Smooth muscle cell of the umbilical artery (primary cell): Measurements from ENCODE around the gene S100A9. TPM values are rescaled to one million over a fixed set of nuclear protein-coding genes. Genes with fewer than 3 reads are reported as not detected.

Source experiments
- total RNA-seq: library from RNA; depleted of rRNA; stranded (reverse); fragments of >200 nt; gene quantifications from 2 replicates; pipeline ENCODE4 v1.2.3, GENCODE V29; 2014

The S100A9 gene
- not detected in 2 replicates for total RNA-seq

DNA sequence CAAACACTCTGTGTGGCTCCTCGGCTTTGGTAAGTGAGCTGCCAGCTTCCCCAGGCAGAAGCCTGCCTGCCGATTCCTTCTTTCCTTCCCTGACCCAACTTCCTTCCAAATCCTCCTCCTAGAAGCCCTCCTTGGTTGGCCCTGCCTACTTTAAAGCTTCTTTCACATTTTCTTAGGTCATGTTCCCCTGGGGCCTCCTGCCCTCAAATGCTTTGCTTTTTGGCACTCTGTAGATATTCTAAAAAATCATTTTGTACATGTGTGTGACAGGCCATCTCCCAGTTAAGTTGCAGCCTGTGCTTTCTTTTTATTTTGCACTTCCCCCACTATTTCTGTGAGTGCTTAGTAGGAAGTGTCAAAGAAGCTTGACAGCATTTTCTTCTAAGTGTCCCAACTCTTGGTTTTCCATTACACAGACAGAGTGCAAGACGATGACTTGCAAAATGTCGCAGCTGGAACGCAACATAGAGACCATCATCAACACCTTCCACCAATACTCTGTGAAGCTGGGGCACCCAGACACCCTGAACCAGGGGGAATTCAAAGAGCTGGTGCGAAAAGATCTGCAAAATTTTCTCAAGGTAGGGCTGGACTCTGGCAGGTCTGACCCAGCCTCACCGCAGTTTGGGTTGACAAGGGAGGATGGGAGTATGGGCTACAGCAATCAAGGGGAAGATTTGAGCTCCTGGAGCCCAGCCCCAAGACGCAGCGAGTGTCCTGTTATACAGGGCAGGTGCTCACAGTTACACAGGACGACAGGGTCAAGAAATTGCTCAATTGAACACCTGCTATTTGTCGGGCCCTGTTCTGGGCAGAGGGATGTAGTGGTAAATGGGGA is at the start of gene S100A9:
TSS of gene S100A9 (plus strand) at position 2 of the 838 bp plus-strand sequence. CDS start at position 432, 430 bp downstream.

DNA sequence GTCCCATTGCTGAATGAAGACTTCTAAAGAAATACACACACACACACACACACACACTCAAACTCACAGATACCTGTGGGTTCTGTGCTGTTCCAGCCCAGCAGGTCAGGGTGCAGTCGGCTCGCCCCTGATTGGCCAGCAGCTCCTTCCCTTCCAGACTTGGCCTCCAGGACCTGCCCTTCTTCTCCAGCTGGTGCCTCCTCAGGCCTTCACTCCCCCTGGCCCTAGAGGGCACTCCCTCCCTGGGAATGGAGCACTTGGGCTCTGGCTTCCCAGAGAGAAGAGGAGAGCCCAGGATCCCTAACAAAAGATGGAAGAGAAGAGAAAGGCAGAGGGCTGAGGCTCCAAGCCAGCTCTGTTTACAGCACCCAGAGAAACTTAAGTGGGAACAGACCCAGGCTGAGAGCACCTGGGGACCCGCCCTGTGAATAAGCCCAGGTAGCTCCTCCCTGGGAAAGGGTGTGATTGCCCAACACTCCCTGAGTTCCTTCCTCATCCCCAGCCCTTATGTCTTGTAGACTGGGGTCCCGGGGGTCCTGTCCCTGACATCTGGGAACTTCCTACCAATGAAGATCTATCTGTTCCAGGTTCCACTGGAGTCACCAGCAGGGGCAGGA is 45.0 kb upstream of the S100A9 start, which contains the start of gene PGLYRP3:
TSS of gene PGLYRP3 (minus strand) at position 383 of the 617 bp plus-strand sequence. CDS start 2,287 bp downstream, outside the sequence.

DNA sequence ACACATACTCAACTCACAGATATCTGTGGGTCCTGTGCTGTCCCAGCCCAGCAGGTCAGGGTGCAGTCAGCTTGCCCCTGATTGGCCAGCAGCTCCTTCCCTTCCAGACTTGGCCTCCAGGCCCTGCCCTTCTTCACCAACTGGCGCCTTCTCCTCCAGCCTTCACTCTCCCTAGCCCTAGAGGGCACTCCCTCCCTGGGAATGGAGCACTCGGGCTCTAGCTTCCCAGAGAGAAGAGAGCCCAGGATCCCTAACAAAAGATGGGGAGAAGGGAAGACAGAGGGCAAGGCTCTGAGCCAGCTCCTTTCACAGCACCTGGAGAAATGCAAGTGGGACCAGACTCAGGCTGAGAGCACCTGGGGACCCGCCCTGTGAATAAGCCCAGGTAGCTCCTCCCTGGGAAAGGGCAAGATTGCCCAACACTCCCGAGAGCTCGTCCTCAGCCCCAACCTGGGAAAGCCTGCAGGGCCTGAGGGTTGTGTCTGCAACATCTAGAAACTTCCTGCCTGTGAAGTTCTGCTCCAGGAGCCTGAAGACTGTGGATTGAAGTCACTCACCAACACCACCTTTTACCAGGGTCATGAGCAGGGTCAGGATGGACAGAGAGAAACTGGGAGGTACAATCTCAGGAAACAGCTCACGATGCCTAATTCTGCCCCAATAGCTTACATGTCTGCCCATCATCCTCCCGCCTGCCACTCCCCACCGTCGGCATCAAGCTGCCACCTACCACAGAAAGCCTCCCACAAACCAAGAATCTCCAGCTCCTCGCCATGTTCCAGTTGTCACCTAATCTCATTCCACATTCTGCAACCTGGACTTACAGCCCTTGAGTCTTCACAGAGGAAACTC is 8.9 kb upstream of the S100A9 start, which contains the start of gene PGLYRP4:
TSS of gene PGLYRP4 (minus strand) at position 331 of the 852 bp plus-strand sequence. CDS start 909 bp downstream, outside the sequence.

DNA sequence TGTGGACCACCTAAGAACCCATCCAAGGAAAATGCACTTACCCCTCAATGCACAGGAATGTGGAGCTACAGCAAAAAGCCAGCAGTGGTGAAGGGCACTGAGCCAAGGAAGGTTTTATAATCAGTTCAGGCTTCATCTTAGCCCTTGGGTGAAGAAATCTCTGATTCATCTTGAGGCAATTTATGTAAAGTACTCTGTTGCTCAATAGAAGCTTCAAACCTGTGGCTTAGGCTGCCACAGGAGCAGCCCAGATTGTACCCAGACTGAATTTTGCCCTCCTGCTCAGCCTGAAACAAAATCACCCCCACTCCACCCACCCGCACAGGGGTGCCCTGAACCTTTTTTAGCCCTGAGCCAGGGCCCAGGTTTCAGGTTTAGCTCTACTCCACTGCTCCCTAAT is 17.9 kb downstream of the S100A9 start, which contains the start of gene S100A12:
TSS of gene S100A12 (minus strand) at position 111 of the 400 bp plus-strand sequence. CDS start 1,029 bp downstream, outside the sequence.

DNA sequence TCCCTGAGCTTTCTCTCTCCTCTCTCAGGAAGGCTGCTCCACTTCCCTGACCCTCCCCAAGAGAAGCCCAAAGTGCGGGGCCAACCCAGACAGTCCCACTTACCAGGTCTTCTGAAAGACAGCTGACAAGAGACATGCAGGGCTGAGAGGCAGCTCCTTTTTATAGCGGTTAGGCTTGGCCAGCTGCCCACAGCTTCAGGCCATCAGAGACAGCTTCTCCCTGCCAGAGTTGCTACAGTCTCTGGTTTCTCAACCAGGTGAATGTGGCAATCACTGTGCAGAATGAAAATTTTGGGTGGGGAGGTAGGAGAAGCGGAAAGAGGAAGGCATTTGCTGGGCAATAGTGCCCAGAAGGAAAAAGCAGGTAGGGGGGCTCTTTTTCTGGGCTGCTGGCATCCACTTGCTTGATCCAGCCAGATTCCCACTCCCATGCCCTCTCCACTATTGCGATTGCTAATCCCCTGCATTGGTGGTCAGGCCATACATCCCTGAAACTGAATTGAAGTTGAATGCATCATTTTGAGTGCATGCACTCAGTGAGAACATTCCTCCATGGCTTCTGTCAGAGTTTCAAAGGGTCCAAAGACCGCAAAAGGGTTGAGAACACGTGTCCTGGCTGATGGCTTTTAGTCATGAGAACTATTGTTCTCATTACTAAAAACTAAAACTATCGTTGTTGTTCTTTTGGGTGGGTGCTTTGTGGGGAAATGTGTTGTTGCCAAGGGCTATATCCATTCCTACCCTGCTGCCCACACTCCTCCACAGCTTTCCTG is 33.5 kb downstream of the S100A9 start, which contains the start of gene S100A8:
TSS of gene S100A8 (minus strand) at position 136 of the 773 bp plus-strand sequence. CDS start 538 bp downstream, outside the sequence.

Other genes starting within 250 kb of the S100A9 start
- not detected in 2 replicates for gene SPRR2F, start 244.3 kb upstream of the S100A9 start, total RNA-seq
- gene SPRR2G, start 207.0 kb upstream of the S100A9 start, total RNA-seq = not detected in 2 replicates
- gene LELP1, start 154.4 kb upstream of the S100A9 start, total RNA-seq = not detected in 2 replicates
- gene PRR9, start 140.3 kb upstream of the S100A9 start, total RNA-seq = 0.51 TPM in 1 of 2 replicates, not detected in the other
- gene LORICRIN, start 98.2 kb upstream of the S100A9 start, total RNA-seq = not detected in 2 replicates
- not detected in 2 replicates for gene PGLYRP3, start 44.9 kb upstream of the S100A9 start, total RNA-seq
- not detected in 2 replicates for gene PGLYRP4, start 9.0 kb upstream of the S100A9 start, total RNA-seq
- gene S100A12, start 17.8 kb downstream of the S100A9 start, total RNA-seq = not detected in 2 replicates
- gene S100A8, start 33.2 kb downstream of the S100A9 start, total RNA-seq = not detected in 2 replicates
- not detected in 2 replicates for gene S100A7A, start 58.7 kb downstream of the S100A9 start, total RNA-seq
- gene S100A7, start 102.8 kb downstream of the S100A9 start, total RNA-seq = not detected in 2 replicates
- 237 and 536 TPM in 2 replicates for gene S100A6, start 178.1 kb downstream of the S100A9 start, total RNA-seq
- not detected in 2 replicates for gene S100A5, start 183.1 kb downstream of the S100A9 start, total RNA-seq
- gene S100A4, start 188.0 kb downstream of the S100A9 start, total RNA-seq = 6.1 and 6.5 TPM in 2 replicates
- 0.59 and 1.4 TPM in 2 replicates for gene S100A3, start 191.4 kb downstream of the S100A9 start, total RNA-seq
- 0.59 and 1.4 TPM in 2 replicates for gene S100A2, start 208.0 kb downstream of the S100A9 start, total RNA-seq